ENCODE data around the gene CPT1B. TPM values are rescaled to one million over a fixed set of nuclear protein-coding genes. Genes with fewer than 3 reads are reported as not detected.
A peak's percentile ranks its signal among the peaks of the same experiment; 100 is the strongest.

The CPT1B gene
- total and polyA plus RNA-seq, 2 donors (not counting 1 experiment from before 2014, with no cell fraction given) = 0.82 to 4.8 TPM

GRCh38 chr22:50612528-50613221 is 34.4 kb upstream of the CPT1B start:
- TF ChIP-seq EZH2 (IDR thresholded peaks at IDR 0.05; ENCODE audit: low read length, missing control alignments) = peak; percentile 23
- no peak for TF ChIP-seq CTCF (conservative IDR thresholded peaks at IDR 0.05 in 1 of 2, IDR thresholded peaks at IDR 0.05 in 1 of 2; ENCODE audit: low read depth in 1 of 2, low read length in 2 of 2)
- no peak for DNase-seq (ENCODE audit: low read depth in 2 of 2)

DNA sequence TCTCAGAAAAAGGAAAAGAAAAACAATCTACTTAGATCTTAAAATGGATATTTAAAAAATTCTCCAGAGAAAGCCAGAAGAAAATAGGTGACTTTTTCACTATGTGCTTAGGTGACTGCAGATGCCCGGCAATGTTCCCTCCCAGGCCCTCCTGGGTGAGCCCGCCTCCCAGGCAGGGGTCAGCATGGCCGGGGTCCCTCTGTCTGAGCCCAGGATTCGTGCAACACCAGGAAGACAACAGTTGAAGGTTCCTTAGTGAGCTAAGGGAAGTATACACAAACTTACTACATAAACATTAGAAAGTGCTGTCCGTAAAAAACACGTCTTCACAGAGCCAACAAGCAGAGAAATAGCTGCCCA is 33.9 kb upstream of the CPT1B start:
- Histone ChIP-seq H3K4me1 (ENCODE audit: control insufficient read depth, extremely low read depth, insufficient read depth, low read length) (no peaks in the 10 kb centered on the region), H3K9me3 (ENCODE audit: control insufficient read depth, insufficient read depth, low read depth, low read length) (no peaks in the 10 kb centered on the region)

More at GRCh38 chr22:50612528-50613221, 34.4 kb upstream of the CPT1B start:
- Histone ChIP-seq H3K27ac (ENCODE audit: insufficient read depth, low read length) (no peak overlapping the region), H3K79me2 (ENCODE audit: control insufficient read depth, insufficient read depth, low read length) (no peaks in the 10 kb centered on the region), H3K4me3 (replicated peaks in 1 of 4; ENCODE audit: control extremely low read depth in 1 of 4, insufficient read depth in 1 of 4, low read depth in 3 of 4, low read length in 4 of 4) (no peak overlapping the region), H3K27me3 (ENCODE audit: control insufficient read depth, insufficient read depth, low read length) (no peaks in the 10 kb centered on the region), H3K4me1 (ENCODE audit: control insufficient read depth, extremely low read depth, insufficient read depth, low read length) (no peaks in the 10 kb centered on the region), H3K4me2 (ENCODE audit: extremely low read depth, insufficient read depth, low read length) (no peak overlapping the region), H3K9me3 (ENCODE audit: control insufficient read depth, insufficient read depth, low read depth, low read length) (no peaks in the 10 kb centered on the region), H3K9ac (ENCODE audit: insufficient read depth, low read length) (no peak overlapping the region), H4K20me1 (ENCODE audit: control insufficient read depth, extremely low read depth, insufficient read depth, low read length) (no peaks in the 10 kb centered on the region), H3K36me3 (ENCODE audit: control insufficient read depth, insufficient read depth, low read length) (no peaks in the 10 kb centered on the region), H2AFZ (ENCODE audit: low read length) (no peak overlapping the region)

More for the DNA sequence above, 33.9 kb upstream of the CPT1B start:
- TF ChIP-seq CTCF (conservative IDR thresholded peaks at IDR 0.05 in 1 of 2, IDR thresholded peaks at IDR 0.05 in 1 of 2; ENCODE audit: low read depth in 1 of 2, low read length in 2 of 2) = no peak
- Histone ChIP-seq H3K79me2 (ENCODE audit: control insufficient read depth, insufficient read depth, low read length) (no peaks in the 10 kb centered on the region), H2AFZ (ENCODE audit: low read length) (no peak overlapping the region), H3K27ac (ENCODE audit: insufficient read depth, low read length) (no peak overlapping the region), H3K4me3 (replicated peaks in 1 of 4; ENCODE audit: control extremely low read depth in 1 of 4, insufficient read depth in 1 of 4, low read depth in 3 of 4, low read length in 4 of 4) (no peak overlapping the region), H3K36me3 (ENCODE audit: control insufficient read depth, insufficient read depth, low read length) (no peaks in the 10 kb centered on the region), H4K20me1 (ENCODE audit: control insufficient read depth, extremely low read depth, insufficient read depth, low read length) (no peaks in the 10 kb centered on the region), H3K4me2 (ENCODE audit: extremely low read depth, insufficient read depth, low read length) (no peak overlapping the region), H3K9ac (ENCODE audit: insufficient read depth, low read length) (no peak overlapping the region), H3K27me3 (ENCODE audit: control insufficient read depth, insufficient read depth, low read length) (no peaks in the 10 kb centered on the region)
- no peak for DNase-seq (ENCODE audit: low read depth in 2 of 2)
